HepG2 (cell line): Measurements from ENCODE around the gene OTOL1.

Experiments used
- CBFB ChIP-seq: sonication (generic); formaldehyde crosslinking; IDR thresholded peaks from 2 replicates; pipeline ENCODE4 v1.4.0; 2020; ENCODE audit warnings: missing genetic modification reagents
- CTCF ChIP-seq: sonication (generic); formaldehyde crosslinking; IDR thresholded peaks from 2 replicates; pipeline ENCODE4 v1.5.0; 2020; ENCODE audit warnings: mild to moderate bottlenecking, missing genetic modification reagents, moderate library complexity
- IRF2 ChIP-seq: IDR thresholded peaks from 2 replicates; pipeline ENCODE4 v1.6.1; 2018; ENCODE audit warnings: missing genetic modification reagents, missing compliant biosample characterization
- NFYB ChIP-seq: sonication (generic); formaldehyde crosslinking; IDR thresholded peaks from 2 replicates; pipeline ENCODE4 v1.4.0; 2020; ENCODE audit warnings: missing genetic modification reagents
- POLR2A ChIP-seq, 2 experiments: IDR thresholded peaks; 2 replicates each; pipeline ENCODE4 v1.6.1; 2011; ENCODE audit warnings: low read depth in 2 of 2, low read length in 2 of 2, mild to moderate bottlenecking in 1 of 2, moderate library complexity in 1 of 2; ENCODE audit not compliant: insufficient read depth in 1 of 2
- RAD21 ChIP-seq: fragments of 450-650 bp; formaldehyde crosslinking; IDR thresholded peaks from 2 replicates; pipeline ENCODE4 v1.5.0; 2020; ENCODE audit warnings: mild to moderate bottlenecking
- SIX4 ChIP-seq: sonication (generic); formaldehyde crosslinking; IDR thresholded peaks from 2 replicates; pipeline ENCODE4 v1.4.0; 2020; ENCODE audit warnings: missing genetic modification reagents
- SNRNP70 ChIP-seq: fragments of 200-400 bp; formaldehyde crosslinking; IDR thresholded peaks from 2 replicates; pipeline ENCODE4 v1.6.1; 2017; ENCODE audit warnings: mild to moderate bottlenecking, low read depth, low read length, moderate library complexity

GRCh38 chr3:161549261-161549660, 52.7 kb downstream of the OTOL1 start:
- TF ChIP-seq SIX4 (CRISPR knock-in tag) (no peak), CBFB (CRISPR knock-in tag) (no peak), SNRNP70 (no peak), IRF2 (CRISPR knock-in tag) (no peak), NFYB (CRISPR knock-in tag) (no peak), RAD21 (no peak), POLR2A (IDR thresholded peaks at IDR 0.05; ENCODE audit: insufficient read depth in 1 of 2, low read depth in 2 of 2, low read length in 2 of 2) (no peak), CTCF (CRISPR knock-in tag) (no peak)
